GM06990 (cell line): ENCODE results near the gene CLDN20.

Source experiments
- DNase-seq: peaks from one replicate; pipeline ENCODE4 v3.0.0-alpha.2; 2011; ENCODE audit not compliant: insufficient read length; ENCODE audit errors: extremely low read depth
- H3K27me3 ChIP-seq: replicated peaks from 2 replicates; pipeline ENCODE4 v1.6.0; 2011; ENCODE audit warnings: low read length; ENCODE audit not compliant: control insufficient read depth, insufficient read depth
- H3K36me3 ChIP-seq: 2 replicates; pipeline ENCODE4 v1.5.1; 2011; ENCODE audit warnings: low read length; ENCODE audit not compliant: control insufficient read depth, insufficient read depth
- H3K4me3 ChIP-seq: replicated peaks from 2 replicates; pipeline ENCODE4 v1.5.1; 2011; ENCODE audit warnings: low read depth, mild to moderate bottlenecking, control low read depth, low read length
- TF ChIP-seq, protein P1 (sequence below): IDR thresholded peaks from 2 replicates; pipeline ENCODE4 v1.5.1; 2011; ENCODE audit warnings: low read length, control low read depth, mild to moderate bottlenecking, inconsistent platforms; ENCODE audit not compliant: insufficient read depth, poor library complexity, severe bottlenecking

The CLDN20 gene

DNA sequence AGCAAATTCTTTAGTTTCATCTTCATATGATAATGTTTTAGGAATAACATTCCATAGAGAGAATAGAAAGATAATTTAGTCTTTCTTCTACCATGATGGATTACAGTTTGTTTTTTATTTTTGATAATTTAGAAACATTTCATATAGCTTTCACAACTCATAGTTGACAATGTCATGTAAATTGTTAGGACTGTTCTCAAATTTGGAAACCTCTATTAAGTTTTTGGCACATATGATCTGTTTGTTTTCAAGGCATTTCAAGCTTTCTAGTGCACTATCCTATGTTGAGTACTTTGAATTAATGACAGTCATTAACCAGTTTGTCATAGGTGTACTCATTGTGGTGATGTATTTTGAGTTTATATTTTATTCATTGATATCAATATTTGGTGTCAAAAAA is 61.2 kb downstream of the CLDN20 start:
- H3K36me3 ChIP-seq = no peaks in the 10 kb centered on the region
- no peak for DNase-seq
- no peak overlapping the region for H3K4me3 ChIP-seq
- TF ChIP-seq, protein P1, sequence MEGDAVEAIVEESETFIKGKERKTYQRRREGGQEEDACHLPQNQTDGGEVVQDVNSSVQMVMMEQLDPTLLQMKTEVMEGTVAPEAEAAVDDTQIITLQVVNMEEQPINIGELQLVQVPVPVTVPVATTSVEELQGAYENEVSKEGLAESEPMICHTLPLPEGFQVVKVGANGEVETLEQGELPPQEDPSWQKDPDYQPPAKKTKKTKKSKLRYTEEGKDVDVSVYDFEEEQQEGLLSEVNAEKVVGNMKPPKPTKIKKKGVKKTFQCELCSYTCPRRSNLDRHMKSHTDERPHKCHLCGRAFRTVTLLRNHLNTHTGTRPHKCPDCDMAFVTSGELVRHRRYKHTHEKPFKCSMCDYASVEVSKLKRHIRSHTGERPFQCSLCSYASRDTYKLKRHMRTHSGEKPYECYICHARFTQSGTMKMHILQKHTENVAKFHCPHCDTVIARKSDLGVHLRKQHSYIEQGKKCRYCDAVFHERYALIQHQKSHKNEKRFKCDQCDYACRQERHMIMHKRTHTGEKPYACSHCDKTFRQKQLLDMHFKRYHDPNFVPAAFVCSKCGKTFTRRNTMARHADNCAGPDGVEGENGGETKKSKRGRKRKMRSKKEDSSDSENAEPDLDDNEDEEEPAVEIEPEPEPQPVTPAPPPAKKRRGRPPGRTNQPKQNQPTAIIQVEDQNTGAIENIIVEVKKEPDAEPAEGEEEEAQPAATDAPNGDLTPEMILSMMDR = no peak
- no peaks in the 10 kb centered on the region for H3K27me3 ChIP-seq

DNA sequence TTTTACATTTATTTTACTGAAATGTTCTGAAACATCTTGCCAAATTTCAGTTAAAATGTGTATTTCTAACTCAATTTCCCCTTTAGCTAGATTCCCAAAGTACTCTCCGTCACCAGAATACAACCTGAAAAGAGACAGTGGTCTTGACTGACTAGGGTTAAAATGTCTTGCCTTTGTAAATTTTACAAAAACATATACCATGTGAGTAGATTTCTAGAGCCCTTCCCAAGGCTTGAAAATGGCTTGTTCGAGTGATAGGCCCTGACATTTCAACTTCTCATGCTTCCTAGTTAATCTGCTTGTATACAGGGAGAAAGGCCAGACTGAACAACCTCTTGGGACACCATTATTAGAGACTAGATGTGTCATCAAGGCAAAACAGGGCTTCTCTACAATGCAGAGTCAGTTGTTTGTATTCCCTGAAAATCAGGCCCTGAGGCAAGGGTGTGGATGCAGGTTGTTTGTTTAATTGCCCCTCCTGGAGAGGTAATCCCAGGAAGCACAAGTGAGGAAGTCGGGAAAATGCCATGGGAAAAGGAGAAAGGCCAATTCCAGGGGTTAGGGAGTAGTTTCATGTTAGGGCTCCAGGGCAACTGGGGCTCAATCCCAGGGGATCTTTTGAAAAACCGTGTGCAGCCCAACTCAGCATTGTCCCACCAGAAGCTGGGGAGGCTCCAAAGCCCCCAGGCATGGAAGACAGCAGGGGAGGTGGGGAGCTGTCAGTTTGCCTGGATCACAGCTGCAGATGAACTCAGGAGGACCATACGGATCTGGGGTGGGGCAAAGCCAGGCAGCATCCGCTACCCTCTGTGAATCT is 62.1 kb downstream of the CLDN20 start:
- DNase-seq = no peak
- TF ChIP-seq, protein P1 = no peak
- Histone ChIP-seq H3K36me3 (no peaks in the 10 kb centered on the region), H3K27me3 (no peaks in the 10 kb centered on the region), H3K4me3 (no peak overlapping the region)
